Loucy (cell line): ENCODE data around the gene HIRA.

Experiments used
- H2AFZ ChIP-seq: fragments of 200-600 bp; sonication (generic); 2 replicates; pipeline ENCODE4 v1.6.0; 2016; ENCODE audit warnings: antibody characterized with exemption, mild to moderate bottlenecking, low read length, moderate library complexity
- H3F3A ChIP-seq: fragments of 200-600 bp; 2 replicates; pipeline ENCODE4 v1.6.0; 2016; ENCODE audit warnings: antibody characterized with exemption, low read depth, mild to moderate bottlenecking
- H3K27me3 ChIP-seq: fragments of 200-600 bp; sonication (generic); 2 replicates; pipeline ENCODE4 v1.6.1; 2014; ENCODE audit warnings: low read length, mild to moderate bottlenecking; ENCODE audit not compliant: insufficient read depth, poor library complexity, severe bottlenecking
- H3K36me3 ChIP-seq: fragments of 200-600 bp; sonication (generic); 2 replicates; pipeline ENCODE4 v1.6.1; 2016; ENCODE audit warnings: low read length; ENCODE audit not compliant: insufficient read depth
- H3K4me1 ChIP-seq: fragments of 200-600 bp; sonication (generic); 2 replicates; pipeline ENCODE4 v1.5.1; 2014; ENCODE audit warnings: low read length, mild to moderate bottlenecking; ENCODE audit not compliant: insufficient read depth, poor library complexity, severe bottlenecking
- H3K4me2 ChIP-seq: fragments of 200-600 bp; sonication (generic); 2 replicates; pipeline ENCODE4 v1.6.0; 2014; ENCODE audit warnings: antibody characterized with exemption, low read length, low read depth, mild to moderate bottlenecking; ENCODE audit not compliant: poor library complexity, severe bottlenecking
- H3K4me3 ChIP-seq: fragments of 200-600 bp; sonication (generic); 2 replicates; pipeline ENCODE4 v1.5.1; 2014; ENCODE audit warnings: low read length, mild to moderate bottlenecking, mixed read lengths; ENCODE audit not compliant: poor library complexity, severe bottlenecking
- H3K79me2 ChIP-seq: fragments of 200-600 bp; sonication (generic); 2 replicates; pipeline ENCODE4 v1.6.1; 2014; ENCODE audit warnings: low read length; ENCODE audit not compliant: insufficient read depth
- H3K9ac ChIP-seq: fragments of 200-600 bp; sonication (generic); 2 replicates; pipeline ENCODE4 v1.6.0; 2014; ENCODE audit warnings: mild to moderate bottlenecking, low read depth, low read length, moderate library complexity; ENCODE audit not compliant: poor library complexity, severe bottlenecking
- H3K9me2 ChIP-seq: fragments of 200-600 bp; sonication (generic); replicated peaks from 2 replicates; pipeline ENCODE4 v1.6.1; 2016; ENCODE audit warnings: low read depth, low read length, mixed read lengths
- H3K9me3 ChIP-seq: fragments of 200-600 bp; sonication (generic); 2 replicates; pipeline ENCODE4 v1.6.1; 2014; ENCODE audit warnings: mild to moderate bottlenecking, antibody characterized with exemption, low read length, low read depth; ENCODE audit not compliant: insufficient read depth
- H4K20me1 ChIP-seq: fragments of 200-600 bp; sonication (generic); 2 replicates; pipeline ENCODE4 v1.6.0; 2014; ENCODE audit warnings: antibody characterized with exemption, low read length, mild to moderate bottlenecking; ENCODE audit not compliant: insufficient read depth, poor library complexity, severe bottlenecking
- EZH2phosphoT487 ChIP-seq: fragments of 200-600 bp; IDR thresholded peaks from 2 replicates; pipeline ENCODE4 v1.6.1; 2018; ENCODE audit warnings: antibody characterized with exemption, mild to moderate bottlenecking, moderate library complexity, borderline replicate concordance
- TF ChIP-seq, protein P1 (sequence below): fragments of 200-600 bp; sonication (generic); conservative IDR thresholded peaks from 2 replicates; pipeline ENCODE4 v1.5.1; 2014; ENCODE audit warnings: mild to moderate bottlenecking, antibody characterized with exemption, low read length

Gene HIRA

DNA sequence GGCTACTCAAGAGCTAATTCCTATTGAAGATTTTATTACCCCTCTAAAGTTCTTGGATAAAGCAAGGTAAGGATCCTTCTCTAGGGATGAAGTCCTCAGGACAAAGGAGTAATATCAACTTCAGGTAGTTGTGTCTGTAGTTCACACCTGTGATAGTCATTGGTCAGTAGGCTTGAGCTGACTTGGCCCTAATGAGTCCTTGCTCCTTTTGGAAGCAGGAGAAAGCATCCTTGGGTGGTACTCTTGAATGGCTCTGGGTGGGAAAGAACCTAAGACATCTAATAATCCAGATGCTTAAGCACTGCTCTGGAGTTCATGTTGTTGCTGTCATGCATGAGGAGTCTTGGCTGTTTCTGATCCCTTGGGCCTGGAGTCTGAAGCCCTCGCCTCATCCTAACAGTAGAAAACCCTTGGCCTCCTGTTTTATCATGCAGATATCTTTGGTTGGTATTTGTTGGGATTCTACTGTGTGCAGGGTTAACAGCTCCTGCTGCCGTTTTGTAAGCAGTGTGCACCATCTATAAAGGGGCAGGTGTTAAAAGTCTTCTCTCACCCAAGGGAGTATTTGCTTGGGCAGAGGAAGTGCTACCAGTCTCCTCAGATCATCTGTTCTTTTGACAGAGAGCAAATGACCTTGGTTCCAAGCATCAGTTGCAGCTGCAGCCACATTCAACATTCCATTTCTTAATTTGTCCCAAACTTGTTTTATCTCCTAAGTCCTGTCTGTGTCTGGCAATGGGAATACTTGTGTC lies 3.5 kb upstream of the HIRA start:
- peaks cover 26% of the 10 kb centered on the region for H3K79me2 ChIP-seq
- H3K9me2 ChIP-seq, result no peaks in the 10 kb centered on the region
- TF ChIP-seq, protein P1, sequence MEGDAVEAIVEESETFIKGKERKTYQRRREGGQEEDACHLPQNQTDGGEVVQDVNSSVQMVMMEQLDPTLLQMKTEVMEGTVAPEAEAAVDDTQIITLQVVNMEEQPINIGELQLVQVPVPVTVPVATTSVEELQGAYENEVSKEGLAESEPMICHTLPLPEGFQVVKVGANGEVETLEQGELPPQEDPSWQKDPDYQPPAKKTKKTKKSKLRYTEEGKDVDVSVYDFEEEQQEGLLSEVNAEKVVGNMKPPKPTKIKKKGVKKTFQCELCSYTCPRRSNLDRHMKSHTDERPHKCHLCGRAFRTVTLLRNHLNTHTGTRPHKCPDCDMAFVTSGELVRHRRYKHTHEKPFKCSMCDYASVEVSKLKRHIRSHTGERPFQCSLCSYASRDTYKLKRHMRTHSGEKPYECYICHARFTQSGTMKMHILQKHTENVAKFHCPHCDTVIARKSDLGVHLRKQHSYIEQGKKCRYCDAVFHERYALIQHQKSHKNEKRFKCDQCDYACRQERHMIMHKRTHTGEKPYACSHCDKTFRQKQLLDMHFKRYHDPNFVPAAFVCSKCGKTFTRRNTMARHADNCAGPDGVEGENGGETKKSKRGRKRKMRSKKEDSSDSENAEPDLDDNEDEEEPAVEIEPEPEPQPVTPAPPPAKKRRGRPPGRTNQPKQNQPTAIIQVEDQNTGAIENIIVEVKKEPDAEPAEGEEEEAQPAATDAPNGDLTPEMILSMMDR, result no peak
- no peak for TF ChIP-seq EZH2phosphoT487
- H3K36me3 ChIP-seq, result peaks cover 12% of the 10 kb centered on the region; the same call in 1 of the 2 replicates
- peaks cover 12% of the 10 kb centered on the region for H4K20me1 ChIP-seq
- no peaks in the 10 kb centered on the region for H3K27me3 ChIP-seq
- H3K4me1 ChIP-seq, result peaks cover 13% of the 10 kb centered on the region
- no peak overlapping the region for H3K4me3 ChIP-seq
- H2AFZ ChIP-seq, result no peak overlapping the region
- no peaks in the 10 kb centered on the region for H3K9me3 ChIP-seq
- H3K9ac ChIP-seq, result no peak overlapping the region
- no peak overlapping the region for H3K4me2 ChIP-seq
- H3F3A ChIP-seq, result no peaks in the 10 kb centered on the region

DNA sequence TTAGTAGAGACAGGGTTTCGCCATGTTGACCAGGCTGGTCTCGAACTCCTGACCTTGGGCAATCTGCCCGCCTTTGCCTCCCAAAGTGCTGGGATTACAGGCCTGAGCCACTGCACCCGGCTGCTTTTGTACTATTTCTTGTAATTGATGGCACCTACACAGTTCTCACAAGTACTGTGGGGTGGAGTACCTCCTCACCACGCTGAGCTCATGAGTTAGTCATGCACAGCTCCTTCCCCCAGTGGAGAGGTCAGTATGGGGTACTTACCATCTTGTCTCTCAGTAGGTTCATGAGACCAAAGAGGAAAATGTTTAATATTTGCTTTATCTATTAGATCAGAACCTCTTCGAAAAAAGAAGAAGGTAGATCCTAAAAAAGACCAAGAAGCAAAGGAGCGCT lies 2.9 kb upstream of the HIRA start:
- Histone ChIP-seq H3K36me3 (peaks cover 12% of the 10 kb centered on the region; the same call in 1 of the 2 replicates), H3K79me2 (peaks cover 32% of the 10 kb centered on the region), H3K4me3 (no peak overlapping the region), H3K4me2 (no peak overlapping the region), H3K9ac (no peak overlapping the region), H4K20me1 (peaks cover 18% of the 10 kb centered on the region), H2AFZ (no peak overlapping the region), H3K27me3 (no peaks in the 10 kb centered on the region), H3F3A (no peaks in the 10 kb centered on the region), H3K9me3 (no peaks in the 10 kb centered on the region), H3K9me2 (no peaks in the 10 kb centered on the region), H3K4me1 (peaks cover 20% of the 10 kb centered on the region)
- TF ChIP-seq, protein P1, result no peak
- no peak for TF ChIP-seq EZH2phosphoT487

DNA sequence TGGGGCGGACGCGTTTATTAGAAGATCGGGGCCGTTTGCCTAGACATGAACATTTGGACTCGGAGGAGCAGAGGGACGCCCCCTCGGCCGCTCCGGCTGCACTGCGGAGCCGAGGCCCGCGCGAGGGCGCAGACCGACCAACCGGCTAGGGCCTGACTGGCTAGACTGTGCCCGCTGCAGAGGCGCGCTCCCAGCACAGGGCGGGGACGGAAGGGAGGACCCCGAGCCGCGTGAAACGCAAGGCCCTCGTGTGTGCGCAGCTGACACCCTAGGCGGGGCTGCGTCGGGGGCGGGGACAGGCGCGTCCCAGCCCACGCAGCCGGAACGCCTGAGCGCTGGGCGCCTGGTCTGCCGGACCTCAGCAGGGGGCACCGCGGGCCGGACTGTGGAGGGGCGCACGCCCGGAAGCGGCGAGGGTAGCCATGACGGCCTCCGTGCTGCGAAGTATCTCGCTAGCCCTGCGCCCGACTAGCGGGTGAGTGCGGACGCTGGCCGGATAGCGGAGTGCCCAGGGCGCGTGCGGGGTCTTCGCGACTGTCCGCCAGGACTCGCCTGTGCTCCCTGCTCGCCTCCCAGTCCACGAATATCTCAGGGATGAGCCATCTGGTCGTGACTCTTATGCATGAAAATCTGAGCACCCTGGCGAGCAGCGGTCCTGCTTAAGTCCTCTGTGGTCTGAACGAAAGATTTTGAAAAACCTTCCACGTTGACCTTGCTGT lies 759 bp upstream of the HIRA start, which contains the start of gene MRPL40:
TSS of gene MRPL40 (plus strand) at position 413 of the 719 bp plus-strand sequence. CDS start at position 423, 10 bp downstream.
- Histone ChIP-seq H3K9me3 (no peaks in the 10 kb centered on the region), H3F3A (no peaks in the 10 kb centered on the region), H3K9me2 (no peaks in the 10 kb centered on the region), H2AFZ (peak within 1 kb of the TSS; percentile 89), H3K9ac (peak within 1 kb of the TSS; percentile 96), H3K79me2 (peaks cover 53% of the 10 kb centered on the region), H3K36me3 (peaks cover 12% of the 10 kb centered on the region; the same call in 1 of the 2 replicates), H3K4me2 (peak within 1 kb of the TSS; percentile 80), H3K4me3 (peak within 1 kb of the TSS; percentile 93), H3K27me3 (no peaks in the 10 kb centered on the region), H3K4me1 (peaks cover 32% of the 10 kb centered on the region), H4K20me1 (peaks cover 35% of the 10 kb centered on the region)
- TF ChIP-seq, protein P1, result no peak
- no peak for TF ChIP-seq EZH2phosphoT487
